ENCODE measurements around the gene RFWD3. TPM values are rescaled to one million over a fixed set of nuclear protein-coding genes. Genes with fewer than 3 reads are reported as not detected.

RFWD3 gene
- total RNA-seq, 1 experiment from 2014 or later: 53.7 TPM

GRCh38 chr16:74574146-74574545 is 92.5 kb downstream of the RFWD3 start:
- BruUV-seq (replicated peaks): no TSS peak
- intact Hi-C loops (cut with micrococcal nuclease; ENCODE audit: unreplicated experiment) (no loop called here), in situ Hi-C loops (cut with HindIII; ENCODE audit: low pct_unique_long_range_greater_than_20kb, low sequenced_read_pairs) (no loop called here)
- no peak for DNase-seq (ENCODE audit: low read depth, low spot score)
- CTCF ChIA-PET: no interaction called here
- H3K36me3 ChIP-seq (ENCODE audit: control insufficient read depth, insufficient read depth, low read length): no peaks in the 10 kb centered on the region
- H3K4me3 ChIP-seq (ENCODE audit: low read depth in 2 of 2, low read length in 2 of 2): no peak overlapping the region
- H3K27me3 ChIP-seq (ENCODE audit: control insufficient read depth, insufficient read depth, low read length): no peaks in the 10 kb centered on the region
- TF ChIP-seq TCF7L2 (IDR thresholded peaks at IDR 0.05; ENCODE audit: low read depth, low read length) (no peak), REST (IDR thresholded peaks at IDR 0.05; ENCODE audit: insufficient read depth in 1 of 2, low read depth in 2 of 2, low read length in 1 of 2) (no peak), CTCF (IDR thresholded peaks at IDR 0.05) (no peak), SIN3A (IDR thresholded peaks at IDR 0.05; ENCODE audit: borderline replicate concordance, insufficient read depth, low read depth, low read length) (no peak), POLR2AphosphoS5 (IDR thresholded peaks at IDR 0.05; ENCODE audit: low read depth, low read length) (no peak)
- POLR2A ChIA-PET: no interaction called here
- H3K4me1 ChIP-seq (ENCODE audit: control insufficient read depth, insufficient read depth, low read length): peaks cover 8% of the 10 kb centered on the region
- ATAC-seq: no peak
- H3K9me3 ChIP-seq (ENCODE audit: control insufficient read depth, insufficient read depth, low read depth, low read length): no peaks in the 10 kb centered on the region
- H3K27ac ChIP-seq (ENCODE audit: low read length): no peak overlapping the region

GRCh38 chr16:74573622-74574021 is 93.1 kb downstream of the RFWD3 start:
- intact Hi-C loops (cut with micrococcal nuclease; ENCODE audit: unreplicated experiment) (no loop called here), in situ Hi-C loops (cut with HindIII; ENCODE audit: low pct_unique_long_range_greater_than_20kb, low sequenced_read_pairs) (no loop called here)
- no TSS peak for BruUV-seq (replicated peaks)
- H3K4me3 ChIP-seq (ENCODE audit: low read depth in 2 of 2, low read length in 2 of 2): no peak overlapping the region
- H3K4me1 ChIP-seq (ENCODE audit: control insufficient read depth, insufficient read depth, low read length): peaks cover 10% of the 10 kb centered on the region
- CTCF ChIA-PET: interaction anchor here (0.7 kb wide), 1 partner anchor 158 kb away, joined by 4 read pairs; no protein-coding TSS in a partner anchor
- no peak overlapping the region for H3K27ac ChIP-seq (ENCODE audit: low read length)
- POLR2A ChIA-PET: no interaction called here
- TF ChIP-seq CTCF (IDR thresholded peaks at IDR 0.05): no peak
- ATAC-seq (no peak), DNase-seq (ENCODE audit: low read depth, low spot score) (no peak)
- no peaks in the 10 kb centered on the region for H3K27me3 ChIP-seq (ENCODE audit: control insufficient read depth, insufficient read depth, low read length)
- H3K36me3 ChIP-seq (ENCODE audit: control insufficient read depth, insufficient read depth, low read length): no peaks in the 10 kb centered on the region
- H3K9me3 ChIP-seq (ENCODE audit: control insufficient read depth, insufficient read depth, low read depth, low read length): no peaks in the 10 kb centered on the region

Other genes with a start within 250 kb of the RFWD3 start
- gene CLEC18B, start 245.4 kb downstream of the RFWD3 start, total RNA-seq (2021; ENCODE audit: unreplicated experiment): not detected
- gene GLG1, start 59.8 kb downstream of the RFWD3 start, total RNA-seq (2021; ENCODE audit: unreplicated experiment): 75.9 TPM
- 4.8 TPM for gene MLKL, start 34.0 kb upstream of the RFWD3 start, total RNA-seq (2021; ENCODE audit: unreplicated experiment)
- gene FA2H, start 107.9 kb upstream of the RFWD3 start, total RNA-seq (2021; ENCODE audit: unreplicated experiment): 0.15 TPM

Data from Panc1 (cell line).